HepG2 (cell line): ENCODE data around the gene FAM118A. TPM values are rescaled to one million over a fixed set of nuclear protein-coding genes. Genes with fewer than 3 reads are reported as not detected.

Experiments used
- ATF6 ChIP-seq: sonication (generic); formaldehyde crosslinking; conservative IDR thresholded peaks from 2 replicates; pipeline ENCODE4 v1.4.0; 2020; ENCODE audit warnings: missing genetic modification reagents
- KLF12 ChIP-seq: sonication (generic); formaldehyde crosslinking; IDR thresholded peaks from 2 replicates; pipeline ENCODE4 v1.4.0; 2020; ENCODE audit warnings: missing genetic modification reagents, borderline replicate concordance
- KLF16 ChIP-seq, 2 experiments: sonication (generic) in 1 of 2; formaldehyde crosslinking in 1 of 2; IDR thresholded peaks; 2 replicates each; pipeline versions ENCODE4 v1.6.1 to v1.8.0; 2016 to 2023; ENCODE audit warnings: missing genetic modification reagents in 2 of 2, missing compliant biosample characterization in 1 of 2
- MAFK ChIP-seq, 2 experiments: IDR thresholded peaks in 1 of 2; conservative IDR thresholded peaks in 1 of 2; 2 replicates each; pipeline ENCODE4 v1.6.1; 2011; ENCODE audit warnings: improper control_type of control experiment in 2 of 2, low read length in 2 of 2
- MTERF4 ChIP-seq: sonication (generic); formaldehyde crosslinking; IDR thresholded peaks from 2 replicates; pipeline ENCODE4 v1.8.0; 2023; ENCODE audit warnings: mild to moderate bottlenecking, missing genetic modification reagents
- MTF2 ChIP-seq: sonication (generic); formaldehyde crosslinking; IDR thresholded peaks from 2 replicates; pipeline ENCODE4 v1.5.0; 2020; ENCODE audit warnings: missing genetic modification reagents, borderline replicate concordance
- NFE2 ChIP-seq: sonication (generic); formaldehyde crosslinking; IDR thresholded peaks from 2 replicates; pipeline ENCODE4 v1.4.0; 2020; ENCODE audit warnings: missing genetic modification reagents
- NR2F2 ChIP-seq: IDR thresholded peaks from 2 replicates; pipeline ENCODE4 v1.6.1; 2012; ENCODE audit warnings: low read depth, inconsistent platforms, borderline replicate concordance
- PHF21A ChIP-seq: sonication (generic); formaldehyde crosslinking; IDR thresholded peaks from 2 replicates; pipeline ENCODE4 v1.5.0; 2020; ENCODE audit warnings: mild to moderate bottlenecking, missing genetic modification reagents
- PITX1 ChIP-seq: sonication (generic); formaldehyde crosslinking; IDR thresholded peaks from 2 replicates; pipeline ENCODE4 v1.5.1; 2020; ENCODE audit warnings: mild to moderate bottlenecking, missing genetic modification reagents
- SPEN ChIP-seq: sonication (generic); formaldehyde crosslinking; IDR thresholded peaks from 2 replicates; pipeline ENCODE4 v1.5.1; 2020; ENCODE audit warnings: low read depth, mild to moderate bottlenecking, missing genetic modification reagents
- STAT5B ChIP-seq: sonication (generic); formaldehyde crosslinking; IDR thresholded peaks from 2 replicates; pipeline ENCODE4 v1.4.0; 2020; ENCODE audit warnings: missing genetic modification reagents
- ZHX1 ChIP-seq: sonication (generic); formaldehyde crosslinking; IDR thresholded peaks from 2 replicates; pipeline ENCODE4 v1.8.1; 2022; ENCODE audit warnings: low read depth, mild to moderate bottlenecking, missing genetic modification reagents
- ZNF264 ChIP-seq: sonication (generic); formaldehyde crosslinking; IDR thresholded peaks from 2 replicates; pipeline ENCODE4 v1.4.0; 2020; ENCODE audit warnings: missing genetic modification reagents
- ZNF616 ChIP-seq: sonication (generic); formaldehyde crosslinking; IDR thresholded peaks from 2 replicates; pipeline ENCODE4 v1.5.0; 2020; ENCODE audit warnings: low read depth, mild to moderate bottlenecking, missing genetic modification reagents
- ZNF781 ChIP-seq: sonication (generic); formaldehyde crosslinking; IDR thresholded peaks from 2 replicates; pipeline ENCODE4 v1.5.1; 2020; ENCODE audit warnings: borderline replicate concordance, mild to moderate bottlenecking, missing genetic modification reagents; ENCODE audit errors: not compliant biosample characterization
- ZSCAN22 ChIP-seq: sonication (generic); formaldehyde crosslinking; IDR thresholded peaks from 2 replicates; pipeline ENCODE4 v1.4.0; 2020; ENCODE audit warnings: mild to moderate bottlenecking, missing genetic modification reagents
- ZSCAN29 ChIP-seq: sonication (generic); formaldehyde crosslinking; conservative IDR thresholded peaks from 2 replicates; pipeline ENCODE4 v1.4.0; 2020; ENCODE audit warnings: mild to moderate bottlenecking, missing genetic modification reagents
- polyA plus RNA-seq, 8 experiments: library from polyadenylated mRNA; depleted of rRNA in 3 of 8; stranded (reverse) in 7 of 8; unstranded in 1 of 8; fragments of >200 nt; fragmentation: Illumina TruSeq in 4 of 8; extraction: Trizol in 4 of 8; gene quantifications; 2 replicates each; pipeline versions ENCODE4 v1.2.1 to v1.2.3, GENCODE V29; 2011 to 2016; ENCODE audit warnings: low read depth in 4 of 8, missing spikeins in 1 of 8, mixed read lengths in 1 of 8; ENCODE audit not compliant: insufficient read depth in 1 of 8
- total RNA-seq, 5 experiments: library from RNA; depleted of rRNA; stranded (reverse); fragments of >200 nt; fragmentation: Illumina TruSeq; extraction: Trizol; gene quantifications; 2 replicates each; pipeline ENCODE4 v1.2.3, GENCODE V29; 2016; ENCODE audit warnings: low read depth in 1 of 5
- TF ChIP-seq, protein P1 (sequence below): sonication (generic); formaldehyde crosslinking; IDR thresholded peaks from 2 replicates; pipeline ENCODE4 v1.8.0; 2022; ENCODE audit warnings: mild to moderate bottlenecking, missing genetic modification reagents, borderline replicate concordance
- TF ChIP-seq, protein P2 (sequence below): IDR thresholded peaks from 2 replicates; pipeline ENCODE4 v1.6.1; 2016; ENCODE audit warnings: mild to moderate bottlenecking

FAM118A gene
- total and polyA plus RNA-seq, 2 of the 13 experiments (the other 11 are each of a cell fraction or from before 2014, with no cell fraction given), result 36.7 to 48.2 TPM

- TF ChIP-seq, protein P1, sequence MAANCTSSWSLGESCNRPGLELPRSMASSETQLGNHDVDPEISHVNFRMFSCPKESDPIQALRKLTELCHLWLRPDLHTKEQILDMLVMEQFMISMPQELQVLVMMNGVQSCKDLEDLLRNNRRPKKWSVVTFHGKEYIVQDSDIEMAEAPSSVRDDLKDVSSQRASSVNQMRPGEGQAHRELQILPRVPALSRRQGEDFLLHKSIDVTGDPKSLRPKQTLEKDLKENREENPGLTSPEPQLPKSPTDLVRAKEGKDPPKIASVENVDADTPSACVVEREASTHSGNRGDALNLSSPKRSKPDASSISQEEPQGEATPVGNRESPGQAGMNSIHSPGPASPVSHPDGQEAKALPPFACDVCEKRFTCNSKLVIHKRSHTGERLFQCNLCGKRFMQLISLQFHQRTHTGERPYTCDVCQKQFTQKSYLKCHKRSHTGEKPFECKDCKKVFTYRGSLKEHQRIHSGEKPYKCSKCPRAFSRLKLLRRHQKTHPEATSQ, result no peak
- no peak for TF ChIP-seq ZNF616 (CRISPR knock-in tag)
- no peak for TF ChIP-seq STAT5B (CRISPR knock-in tag)
- no peak for TF ChIP-seq MAFK (conservative IDR thresholded peaks at IDR 0.05 in 1 of 2, IDR thresholded peaks at IDR 0.05 in 1 of 2; ENCODE audit: low read length in 2 of 2)
- no peak for TF ChIP-seq PITX1 (CRISPR knock-in tag)
- TF ChIP-seq ZSCAN22 (CRISPR knock-in tag), result no peak
- no peak for TF ChIP-seq SPEN
- TF ChIP-seq KLF16 (CRISPR knock-in tag; IDR thresholded peaks at IDR 0.05), result peak in 1 of 2 experiments; percentile 40; a peak in 1 of 4 replicates
- no peak for TF ChIP-seq MTF2 (CRISPR knock-in tag)
- TF ChIP-seq ZSCAN29 (CRISPR knock-in tag), result no peak
- TF ChIP-seq ZHX1 (CRISPR knock-in tag), result no peak
- TF ChIP-seq, protein P2, sequence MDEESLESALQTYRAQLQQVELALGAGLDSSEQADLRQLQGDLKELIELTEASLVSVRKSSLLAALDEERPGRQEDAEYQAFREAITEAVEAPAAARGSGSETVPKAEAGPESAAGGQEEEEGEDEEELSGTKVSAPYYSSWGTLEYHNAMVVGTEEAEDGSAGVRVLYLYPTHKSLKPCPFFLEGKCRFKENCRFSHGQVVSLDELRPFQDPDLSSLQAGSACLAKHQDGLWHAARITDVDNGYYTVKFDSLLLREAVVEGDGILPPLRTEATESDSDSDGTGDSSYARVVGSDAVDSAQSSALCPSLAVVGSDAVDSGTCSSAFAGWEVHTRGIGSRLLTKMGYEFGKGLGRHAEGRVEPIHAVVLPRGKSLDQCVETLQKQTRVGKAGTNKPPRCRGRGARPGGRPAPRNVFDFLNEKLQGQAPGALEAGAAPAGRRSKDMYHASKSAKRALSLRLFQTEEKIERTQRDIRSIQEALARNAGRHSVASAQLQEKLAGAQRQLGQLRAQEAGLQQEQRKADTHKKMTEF (CRISPR knock-in tag), result no peak; the same call in 1 of the 2 replicates
- no peak for TF ChIP-seq MTERF4 (CRISPR knock-in tag)
- peak; percentile 58; the same call in 1 of the 2 replicates for TF ChIP-seq KLF12 (CRISPR knock-in tag)
- no peak for TF ChIP-seq ZNF264 (CRISPR knock-in tag)
- TF ChIP-seq PHF21A (CRISPR knock-in tag), result peak; percentile 24; the same call in 1 of the 2 replicates
- no peak for TF ChIP-seq ATF6
- no peak for TF ChIP-seq ZNF781 (CRISPR knock-in tag)
- no peak; the same call in 1 of the 2 replicates for TF ChIP-seq NR2F2
- TF ChIP-seq NFE2 (CRISPR knock-in tag), result no peak
Observed at GRCh38 chr22:45268958-45269844, 40.5 kb upstream of the FAM118A start (continued).
